Type B pancreatic cell (in vitro differentiated cells): ENCODE measurements around the gene RAD51. TPM values are rescaled to one million over a fixed set of nuclear protein-coding genes. Genes with fewer than 3 reads are reported as not detected.

ENCODE experiments used
- DNase-seq: peaks from one replicate; pipeline ENCODE4 v3.0.0; 2021; ENCODE audit warnings: mixed read lengths; ENCODE audit not compliant: unreplicated experiment; ENCODE audit errors: extremely low spot score
- H3K27ac Mint-ChIP-seq: 2 replicates; pipeline ENCODE4 v1.8.0; 2021; ENCODE audit warnings: mild to moderate bottlenecking, mixed read lengths
- H3K27me3 Mint-ChIP-seq: 2 replicates; pipeline ENCODE4 v1.8.0; 2021; ENCODE audit warnings: mixed read lengths
- H3K36me3 Mint-ChIP-seq: 2 replicates; pipeline ENCODE4 v1.8.0; 2021; ENCODE audit warnings: mixed read lengths
- H3K4me1 Mint-ChIP-seq: one replicate; pipeline ENCODE4 v1.8.0; 2021; ENCODE audit warnings: mixed read lengths; ENCODE audit not compliant: unreplicated experiment
- H3K4me3 Mint-ChIP-seq: 2 replicates; pipeline ENCODE4 v1.8.0; 2021; ENCODE audit warnings: mild to moderate bottlenecking, mixed read lengths
- H3K9me3 Mint-ChIP-seq: 2 replicates; pipeline ENCODE4 v1.8.0; 2021; ENCODE audit warnings: mixed read lengths
- total RNA-seq: library from RNA; stranded (reverse); gene quantifications from 2 replicates; pipeline ENCODE4 v1.2.1, GENCODE V29; 2021; ENCODE audit warnings: low replicate concordance
- TF ChIP-seq, protein P1 (sequence below): fragments of 200-600 bp; sonication (generic); conservative IDR thresholded peaks from 2 replicates; pipeline ENCODE4 v1.5.0; 2021; ENCODE audit warnings: antibody characterized with exemption, mild to moderate bottlenecking

Gene RAD51
- total RNA-seq, 1 donor from 2014 or later, result 20.5 TPM

DNA sequence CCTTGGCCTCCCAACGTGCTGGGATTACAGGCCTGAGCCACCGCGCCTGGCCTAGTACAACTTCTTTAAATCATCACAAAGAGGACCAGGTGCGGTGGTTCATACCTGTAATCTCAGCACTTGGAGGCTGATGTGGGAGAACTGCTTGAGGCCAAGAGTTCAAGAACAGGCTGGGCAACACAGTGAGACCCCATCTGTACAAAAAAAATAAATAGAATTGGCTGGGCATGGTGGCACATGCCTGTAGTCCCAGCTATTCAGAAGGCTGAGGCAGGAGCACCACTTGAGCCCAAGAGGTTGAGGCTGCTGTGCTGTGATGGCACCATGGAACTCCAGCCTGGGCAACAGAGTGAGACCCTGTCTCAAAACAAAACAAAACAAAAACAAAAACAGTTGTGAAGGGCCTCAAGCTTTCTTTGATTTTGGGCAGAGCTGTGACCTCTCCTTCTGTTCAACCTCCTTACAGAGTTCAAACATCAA, 54.2 kb downstream of the RAD51 start:
- Mint-ChIP-seq H3K27me3 (no peaks in the 10 kb centered on the region), H3K27ac (no peak overlapping the region), H3K9me3 (no peaks in the 10 kb centered on the region), H3K4me3 (no peak overlapping the region), H3K36me3 (no peaks in the 10 kb centered on the region), H3K4me1 (peaks cover 24% of the 10 kb centered on the region)
- TF ChIP-seq, protein P1, sequence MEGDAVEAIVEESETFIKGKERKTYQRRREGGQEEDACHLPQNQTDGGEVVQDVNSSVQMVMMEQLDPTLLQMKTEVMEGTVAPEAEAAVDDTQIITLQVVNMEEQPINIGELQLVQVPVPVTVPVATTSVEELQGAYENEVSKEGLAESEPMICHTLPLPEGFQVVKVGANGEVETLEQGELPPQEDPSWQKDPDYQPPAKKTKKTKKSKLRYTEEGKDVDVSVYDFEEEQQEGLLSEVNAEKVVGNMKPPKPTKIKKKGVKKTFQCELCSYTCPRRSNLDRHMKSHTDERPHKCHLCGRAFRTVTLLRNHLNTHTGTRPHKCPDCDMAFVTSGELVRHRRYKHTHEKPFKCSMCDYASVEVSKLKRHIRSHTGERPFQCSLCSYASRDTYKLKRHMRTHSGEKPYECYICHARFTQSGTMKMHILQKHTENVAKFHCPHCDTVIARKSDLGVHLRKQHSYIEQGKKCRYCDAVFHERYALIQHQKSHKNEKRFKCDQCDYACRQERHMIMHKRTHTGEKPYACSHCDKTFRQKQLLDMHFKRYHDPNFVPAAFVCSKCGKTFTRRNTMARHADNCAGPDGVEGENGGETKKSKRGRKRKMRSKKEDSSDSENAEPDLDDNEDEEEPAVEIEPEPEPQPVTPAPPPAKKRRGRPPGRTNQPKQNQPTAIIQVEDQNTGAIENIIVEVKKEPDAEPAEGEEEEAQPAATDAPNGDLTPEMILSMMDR, result no peak
- no peak for DNase-seq

DNA sequence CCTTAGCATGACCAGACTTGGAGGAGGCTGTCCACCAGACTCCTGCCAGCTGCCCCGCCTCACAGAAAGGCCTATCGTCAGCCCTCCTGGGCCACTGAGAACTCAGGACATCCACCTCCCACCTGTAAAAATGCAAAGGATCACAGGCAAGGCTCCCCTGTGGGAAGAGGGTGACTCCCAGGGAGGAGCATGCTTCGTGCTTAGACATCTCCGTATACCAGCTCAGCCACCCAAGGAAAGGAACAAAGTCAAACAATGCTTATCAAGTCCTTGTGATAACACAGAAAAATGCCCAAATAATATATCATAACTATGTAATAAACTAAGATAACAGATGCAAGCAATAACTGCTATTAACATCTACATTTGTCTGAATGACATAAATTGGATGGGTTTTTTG, 55.9 kb downstream of the RAD51 start:
- TF ChIP-seq, protein P1, result no peak
- Mint-ChIP-seq H3K4me3 (no peak overlapping the region), H3K4me1 (peaks cover 23% of the 10 kb centered on the region), H3K27me3 (no peaks in the 10 kb centered on the region), H3K36me3 (no peaks in the 10 kb centered on the region), H3K27ac (no peak overlapping the region), H3K9me3 (no peaks in the 10 kb centered on the region)
- DNase-seq, result no peak

- Mint-ChIP-seq H3K4me3 (no peak overlapping the region), H3K4me1 (peaks cover 26% of the 10 kb centered on the region), H3K27me3 (no peaks in the 10 kb centered on the region), H3K9me3 (no peaks in the 10 kb centered on the region), H3K27ac (no peak overlapping the region), H3K36me3 (no peaks in the 10 kb centered on the region)
- TF ChIP-seq, protein P1, result no peak
- DNase-seq, result no peak
Measured at GRCh38 chr15:40751745-40752144, 56.8 kb downstream of the RAD51 start.

DNA sequence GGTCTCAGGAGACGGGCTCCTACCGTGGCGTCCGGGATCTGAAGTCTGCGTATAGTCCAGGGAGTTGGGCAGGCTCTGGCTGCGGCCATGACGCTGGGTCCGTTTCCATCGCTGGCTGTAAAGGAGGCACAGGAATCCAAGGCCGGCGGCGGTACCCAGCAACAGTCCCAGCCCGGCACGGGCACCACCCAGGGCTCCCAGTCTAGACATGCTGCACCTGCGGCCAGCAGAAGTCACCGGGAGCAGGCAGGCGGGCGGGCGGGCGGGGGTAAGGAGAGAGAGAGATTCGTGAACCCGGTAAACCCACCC, 59.6 kb downstream of the RAD51 start:
- TF ChIP-seq, protein P1, result no peak
- peak overlapping the region; percentile 92 for H3K4me3 Mint-ChIP-seq
- no peaks in the 10 kb centered on the region for H3K27me3 Mint-ChIP-seq
- H3K27ac Mint-ChIP-seq, result peak overlapping the region; percentile 48
- no peak for DNase-seq
- peaks cover 18% of the 10 kb centered on the region for H3K4me1 Mint-ChIP-seq
- H3K36me3 Mint-ChIP-seq, result no peaks in the 10 kb centered on the region
- H3K9me3 Mint-ChIP-seq, result no peaks in the 10 kb centered on the region

DNA sequence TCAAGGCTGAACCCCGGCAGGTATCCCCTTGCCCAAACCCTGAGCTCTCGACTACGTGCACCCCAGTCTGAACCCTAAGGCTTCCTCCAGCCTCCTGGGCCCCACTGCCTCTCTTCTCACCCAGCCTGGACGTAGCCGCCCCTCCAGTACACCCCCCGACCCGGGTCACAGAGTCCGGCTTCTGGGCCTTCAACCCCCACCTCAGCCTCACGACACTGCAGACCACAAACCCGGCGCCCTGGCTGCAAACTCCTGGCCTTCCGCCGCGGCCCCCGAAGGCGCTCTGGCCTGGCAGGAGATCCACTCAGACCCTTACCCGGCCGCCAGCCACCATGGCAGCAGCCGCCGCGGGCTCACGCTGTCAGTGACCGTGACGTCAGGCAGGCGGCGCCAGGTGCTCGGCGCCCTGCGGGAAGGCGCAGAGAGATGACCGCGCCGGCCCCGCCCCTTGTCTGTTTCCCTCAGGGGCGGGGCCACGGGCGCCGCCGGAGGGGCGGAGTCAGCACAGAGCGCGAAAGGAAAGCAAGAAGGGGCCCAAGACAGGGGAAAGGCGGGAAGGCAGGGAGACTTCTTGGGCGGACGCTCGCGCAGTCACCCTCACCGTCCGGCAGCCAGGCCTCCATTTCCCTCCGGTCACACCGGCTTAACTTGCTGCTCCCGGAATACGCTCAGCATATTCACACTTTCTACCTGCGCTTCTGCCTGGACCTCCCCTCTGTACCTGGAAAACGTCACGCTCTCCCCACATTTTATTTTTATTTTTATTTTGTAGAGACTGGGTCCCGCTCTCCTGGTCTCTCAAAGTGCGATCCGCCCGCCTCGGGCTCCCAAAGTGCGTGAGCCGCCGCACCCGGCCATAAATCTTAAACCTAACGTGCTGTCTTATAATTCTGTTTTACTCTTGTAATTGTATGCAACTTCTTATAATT, 60.2 kb downstream of the RAD51 start, which contains the start of gene RMDN3:
TSS of gene RMDN3 (minus strand) at position 372 of the 929 bp plus-strand sequence. CDS start 471 bp downstream, outside the sequence.
- TF ChIP-seq, protein P1, result no peak
- no peaks in the 10 kb centered on the region for H3K27me3 Mint-ChIP-seq
- no peaks in the 10 kb centered on the region for H3K36me3 Mint-ChIP-seq
- H3K4me1 Mint-ChIP-seq, result peaks cover 18% of the 10 kb centered on the region
- DNase-seq, result peak; percentile 97
- peak within 1 kb of the TSS; percentile 92 for H3K4me3 Mint-ChIP-seq
- no peaks in the 10 kb centered on the region for H3K9me3 Mint-ChIP-seq
- peak within 1 kb of the TSS; percentile 99 for H3K27ac Mint-ChIP-seq
